NCI-H2196 treated with DMSO at 0.1 percent for 48 hours (cell line): ENCODE results near the gene MAP4K5.

Source experiments
- DNase-seq: peaks from one replicate; lab custom pipeline; 2025; ENCODE audit not compliant: unreplicated experiment; lab: John Stamatoyannopoulos, UW

The MAP4K5 gene

DNA sequence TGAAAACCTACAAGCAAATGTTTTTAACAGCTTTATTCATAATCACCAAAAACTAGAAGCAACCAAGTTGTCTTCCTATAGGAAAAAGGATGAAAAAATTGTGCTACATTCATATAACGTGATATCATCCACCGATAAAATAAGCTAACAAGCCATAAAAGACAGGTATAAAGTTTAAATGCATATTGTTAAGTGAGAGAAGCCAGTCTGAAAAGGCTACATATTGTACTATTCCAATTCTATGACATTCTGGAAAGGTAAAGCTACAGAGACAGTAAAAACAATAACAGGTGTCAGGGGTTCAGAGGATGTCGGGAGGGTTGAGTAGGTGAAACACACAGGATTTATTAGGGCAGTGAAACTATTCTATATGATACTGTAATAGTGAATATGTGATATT lies 158.4 kb downstream of the MAP4K5 start:
- no peak for DNase-seq

DNA sequence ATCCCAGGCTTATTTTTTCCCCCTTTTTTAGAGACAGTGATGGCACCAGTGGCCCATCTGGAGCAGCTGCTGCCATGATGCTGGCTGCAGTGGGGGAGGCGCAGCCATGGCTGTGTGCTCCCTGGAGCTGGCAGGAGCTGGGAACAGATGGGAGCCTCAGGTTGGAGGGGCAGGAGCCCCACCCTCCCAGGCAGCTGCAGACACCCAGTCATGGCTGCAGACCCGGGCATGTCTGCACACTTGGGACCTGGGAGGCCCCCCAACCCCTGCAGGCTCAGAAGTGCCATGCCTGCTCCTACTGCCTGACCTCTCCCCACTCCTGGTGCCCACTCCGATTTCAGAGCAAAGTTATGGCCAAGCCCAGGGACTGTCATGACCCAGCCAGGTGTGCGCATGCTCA lies 160.8 kb downstream of the MAP4K5 start:
- DNase-seq: no peak
